Heart right ventricle (tissue), 16 donors: ENCODE data around the gene DUSP2. TPM values are rescaled to one million over a fixed set of nuclear protein-coding genes. Genes with fewer than 3 reads are reported as not detected.

Experiments used
- ATAC-seq, 8 donors: fragments of 200-7000 bp; cut with Tn5 transposase; one replicate each; pipeline ENCODE4 v1.9.1; 2020; ENCODE audit warnings: mild to moderate bottlenecking in 8 of 8, moderate library complexity in 8 of 8, moderate number of reproducible peaks in 1 of 8
- DNase-seq, 2 donors: peaks; one replicate each; pipeline ENCODE4 v3.0.0-alpha.2; 2020
- H3K27ac ChIP-seq, 10 donors: fragments of 200-600 bp; sonication (generic) in 2 of 10; one replicate each; pipeline versions ENCODE4 v1.5.0 to v1.8.0; 2020 to 2022; ENCODE audit warnings: mild to moderate bottlenecking in 3 of 10
- H3K27me3 ChIP-seq, 7 donors: fragments of 200-600 bp; one replicate each; pipeline ENCODE4 v1.8.0; 2021 to 2022; ENCODE audit warnings: mild to moderate bottlenecking in 2 of 7
- H3K36me3 ChIP-seq, 9 donors: fragments of 200-600 bp; sonication (generic) in 1 of 9; one replicate each; pipeline versions ENCODE4 v1.5.0 to v1.8.0; 2020 to 2022; ENCODE audit warnings: mild to moderate bottlenecking in 2 of 9
- H3K4me1 ChIP-seq, 9 donors: fragments of 200-600 bp; sonication (generic) in 1 of 9; one replicate each; pipeline versions ENCODE4 v1.5.0 to v1.8.0; 2020 to 2022; ENCODE audit warnings: mild to moderate bottlenecking in 4 of 9
- H3K4me3 ChIP-seq, 10 donors: fragments of 200-600 bp; sonication (generic) in 2 of 10; one replicate each; pipeline versions ENCODE4 v1.5.0 to v1.8.0; 2020 to 2022; ENCODE audit warnings: mild to moderate bottlenecking in 7 of 10, moderate library complexity in 2 of 10
- H3K9me3 ChIP-seq, 11 donors: fragments of 200-600 bp in 10 of 11; sonication (generic) in 2 of 11; one replicate each; pipeline versions ENCODE4 v1.5.0 to v1.8.0; 2013 to 2022; ENCODE audit warnings: mild to moderate bottlenecking in 2 of 11, control low read depth in 1 of 11, moderate library complexity in 1 of 11
- WGBS, 2 donors: extraction: QIAGEN DNeasy Blood & Tissue Kit; methylation state at CpG; one replicate each; pipeline ENCODE4 v1.1.7; 2013; ENCODE audit warnings: inconsistent platforms in 1 of 2; 5-methylcytosine and 5-hydroxymethylcytosine counted together
- intact Hi-C, 10 donors: fragments of 100-400 bp; cut with DNase I; formaldehyde crosslinking; loops; one replicate each; pipeline versions ENCODE4 v1.11.1 to v1.14.2; 2022
- polyA plus RNA-seq, 2 donors: library from polyadenylated mRNA; stranded (reverse); fragments of 200-250 nt; gene quantifications; one replicate each; pipeline ENCODE4 v1.2.3, GENCODE V29; 2013
- total RNA-seq, 10 donors: library from RNA; stranded (reverse); fragmentation: NEBNext Ultra II Directional in 3 of 10; extraction: Animal tissue kit (Norgen Biotek cat#: 25700) in 3 of 10; gene quantifications; one replicate each; pipeline versions ENCODE4 v1.2.1 to v1.2.4, GENCODE V29; 2021 to 2023
- TF ChIP-seq, protein P1 (sequence below), 9 donors: fragments of 200-600 bp; sonication (generic) in 2 of 9; IDR thresholded peaks; one replicate each; pipeline versions ENCODE4 v1.5.0 to v1.8.0; 2021 to 2022; ENCODE audit warnings: antibody characterized with exemption in 9 of 9, mild to moderate bottlenecking in 5 of 9, moderate library complexity in 1 of 9
- donor health status: Arrhythmogenic right ventricular cardiomyopathy.
- donor health status: ischemic (EF 13 %, LVEDD 7.1; RV severe dilation, severe dysfunction).
- donor health status: healthy with polysubstance abuse.
- donor health status: DM: no; HTN: yes; CAD: no.
- donor health status: DM: no; HTN: no; CAD: no.
- donor health status: ischemic (EF 25% LVEDD 6.9; RV normal size, moderate dysfunction).
- donor health status: ischemic (EF 25% LVEDD 5.7; RV mildly dilated, moderate dysfunction).
- donor health status: healthy.
- donor health status: DM: yes; HTN: yes; CAD: no.
- donor health status: Ischemic cardiomyopathy.
- donor health status: ischemic (EF 35%, LVEDD 5.7; RV mildly dilated, moderate dysfunction).
- donor health status: nonischemic (EF 11% LVEDD 7.7; RV severe dilation, severe dysfunction).
- donor health status: DM: yes; HTN: yes; CAD: no.
- donor health status: PGD.
- donor health status: ischemic (EF 29% LVEDD 5.4; RV normal size, mild dysfunction).
- donor health status: nonischemic (EF 23%, LVEDD 6.1; RV moderate dilation, normal function).

DUSP2 gene
- total and polyA plus RNA-seq, 12 donors: 0.61 to 29.1 (median 2.7) TPM

DNA sequence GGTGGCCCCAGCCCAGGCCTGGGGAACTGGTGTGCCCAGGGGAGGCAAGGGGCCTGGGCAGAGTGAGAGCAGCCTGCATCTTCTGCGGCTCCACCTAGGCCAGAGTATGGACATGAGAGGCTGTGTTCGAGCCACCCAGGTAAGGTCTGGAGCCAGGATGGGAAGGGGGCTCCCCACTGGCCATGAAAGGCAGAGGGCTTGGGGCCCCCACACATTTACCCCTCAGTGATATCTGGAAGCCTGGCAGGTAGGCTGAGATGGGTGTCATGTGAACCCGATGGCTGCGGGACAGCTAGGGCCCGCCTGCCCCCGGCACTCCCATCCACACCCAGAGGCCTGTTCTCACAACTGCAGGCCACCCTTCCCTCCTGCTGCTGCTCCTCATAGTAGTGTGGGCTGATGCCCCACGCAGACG lies 42.0 kb downstream of the DUSP2 start:
- ATAC-seq (no peak), DNase-seq (no peak)
- no peaks in the 10 kb centered on the region for H3K27me3 ChIP-seq
- H3K4me1 ChIP-seq: peaks cover 17 to 72% (median 43%) of the 10 kb centered on the region in 9 donors
- H3K27ac ChIP-seq: peak overlapping the region in 7 of 10 donors; percentile 10 to 64 (median 37)
- H3K4me3 ChIP-seq: no peak overlapping the region
- intact Hi-C loops: no loop called here
- TF ChIP-seq, protein P1, sequence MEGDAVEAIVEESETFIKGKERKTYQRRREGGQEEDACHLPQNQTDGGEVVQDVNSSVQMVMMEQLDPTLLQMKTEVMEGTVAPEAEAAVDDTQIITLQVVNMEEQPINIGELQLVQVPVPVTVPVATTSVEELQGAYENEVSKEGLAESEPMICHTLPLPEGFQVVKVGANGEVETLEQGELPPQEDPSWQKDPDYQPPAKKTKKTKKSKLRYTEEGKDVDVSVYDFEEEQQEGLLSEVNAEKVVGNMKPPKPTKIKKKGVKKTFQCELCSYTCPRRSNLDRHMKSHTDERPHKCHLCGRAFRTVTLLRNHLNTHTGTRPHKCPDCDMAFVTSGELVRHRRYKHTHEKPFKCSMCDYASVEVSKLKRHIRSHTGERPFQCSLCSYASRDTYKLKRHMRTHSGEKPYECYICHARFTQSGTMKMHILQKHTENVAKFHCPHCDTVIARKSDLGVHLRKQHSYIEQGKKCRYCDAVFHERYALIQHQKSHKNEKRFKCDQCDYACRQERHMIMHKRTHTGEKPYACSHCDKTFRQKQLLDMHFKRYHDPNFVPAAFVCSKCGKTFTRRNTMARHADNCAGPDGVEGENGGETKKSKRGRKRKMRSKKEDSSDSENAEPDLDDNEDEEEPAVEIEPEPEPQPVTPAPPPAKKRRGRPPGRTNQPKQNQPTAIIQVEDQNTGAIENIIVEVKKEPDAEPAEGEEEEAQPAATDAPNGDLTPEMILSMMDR (IDR thresholded peaks at IDR 0.05): no peak
- H3K9me3 ChIP-seq: peaks cover 0 to 15% (median 8%) of the 10 kb centered on the region in 11 donors
- H3K36me3 ChIP-seq: no peaks in the 10 kb centered on the region
- 85 to 88% methylated on average over 8 of the region's 8 CpGs for WGBS, 2 donors

DNA sequence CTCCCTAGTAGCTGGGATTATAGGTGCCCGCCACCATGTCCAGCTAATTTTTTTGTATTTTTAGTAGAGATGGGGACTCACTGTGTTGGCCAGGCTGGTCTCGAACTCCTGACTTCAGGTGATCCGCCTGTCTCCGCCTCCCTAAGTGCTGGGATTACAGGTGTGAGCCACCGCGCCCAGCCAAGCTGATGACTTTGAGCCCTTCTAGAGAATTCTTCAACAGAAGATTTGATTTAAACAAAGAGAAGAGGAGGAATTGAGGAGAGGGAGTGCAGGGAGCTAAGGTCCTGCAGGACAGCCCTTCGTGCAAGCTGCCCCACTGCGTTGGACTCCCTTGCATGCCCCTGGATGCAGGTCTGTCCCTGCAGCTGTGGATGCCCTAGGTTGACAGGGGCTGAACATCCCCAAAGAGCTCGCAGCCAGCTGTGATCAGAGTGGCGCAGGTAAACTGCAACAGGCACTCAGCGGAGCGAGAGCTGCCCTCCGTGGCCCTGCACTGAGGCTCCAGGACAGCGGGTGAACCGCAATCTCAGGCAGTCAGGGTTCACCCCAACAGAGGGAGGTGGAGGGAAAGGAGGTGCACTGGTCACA lies 42.5 kb downstream of the DUSP2 start:
- Histone ChIP-seq H3K27ac (peak overlapping the region in 4 of 10 donors; percentile 31 to 64 (median 48)), H3K27me3 (no peaks in the 10 kb centered on the region), H3K36me3 (no peaks in the 10 kb centered on the region), H3K9me3 (peaks cover 0 to 15% (median 8%) of the 10 kb centered on the region in 11 donors), H3K4me1 (peaks cover 15 to 70% (median 42%) of the 10 kb centered on the region in 9 donors), H3K4me3 (no peak overlapping the region)
- ATAC-seq (no peak), DNase-seq (no peak)
- intact Hi-C loops: no loop called here
- TF ChIP-seq, protein P1 (IDR thresholded peaks at IDR 0.05): no peak
- WGBS, 2 donors: 97 to 98% methylated on average over 15 of the region's 15 CpGs

DNA sequence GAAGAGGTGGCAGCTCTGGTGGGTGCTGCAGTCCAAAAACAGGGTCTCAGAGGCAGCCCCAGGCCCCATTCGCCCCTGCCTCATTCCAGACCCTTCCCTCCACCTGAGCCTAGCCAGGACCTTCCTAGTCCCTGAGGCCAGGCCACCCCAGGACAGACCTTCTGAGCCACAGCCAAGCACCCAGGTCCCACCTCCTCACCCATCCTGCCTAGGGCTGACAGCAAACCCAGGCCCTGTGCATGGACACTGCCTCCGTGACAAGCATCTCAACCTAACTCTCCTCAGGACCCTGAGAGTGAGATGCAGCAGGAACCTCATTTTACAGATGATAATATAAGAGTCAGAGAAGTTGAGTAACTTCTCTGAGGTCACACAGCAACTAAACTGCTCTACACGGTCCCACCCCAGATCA lies 44.3 kb downstream of the DUSP2 start:
- DNase-seq: no peak
- Histone ChIP-seq H3K27ac (peak overlapping the region in 1 of 10 donors; percentile 7), H3K4me1 (peaks cover 15 to 62% (median 40%) of the 10 kb centered on the region in 9 donors), H3K9me3 (peaks cover 0 to 13% (median 8%) of the 10 kb centered on the region in 11 donors), H3K36me3 (no peaks in the 10 kb centered on the region), H3K4me3 (no peak overlapping the region), H3K27me3 (no peaks in the 10 kb centered on the region)
- no peak for ATAC-seq
- intact Hi-C loops: no loop called here
- WGBS, 2 donors: 91 to 93% methylated on average over 3 of the region's 3 CpGs
- TF ChIP-seq, protein P1 (IDR thresholded peaks at IDR 0.05): no peak

DNA sequence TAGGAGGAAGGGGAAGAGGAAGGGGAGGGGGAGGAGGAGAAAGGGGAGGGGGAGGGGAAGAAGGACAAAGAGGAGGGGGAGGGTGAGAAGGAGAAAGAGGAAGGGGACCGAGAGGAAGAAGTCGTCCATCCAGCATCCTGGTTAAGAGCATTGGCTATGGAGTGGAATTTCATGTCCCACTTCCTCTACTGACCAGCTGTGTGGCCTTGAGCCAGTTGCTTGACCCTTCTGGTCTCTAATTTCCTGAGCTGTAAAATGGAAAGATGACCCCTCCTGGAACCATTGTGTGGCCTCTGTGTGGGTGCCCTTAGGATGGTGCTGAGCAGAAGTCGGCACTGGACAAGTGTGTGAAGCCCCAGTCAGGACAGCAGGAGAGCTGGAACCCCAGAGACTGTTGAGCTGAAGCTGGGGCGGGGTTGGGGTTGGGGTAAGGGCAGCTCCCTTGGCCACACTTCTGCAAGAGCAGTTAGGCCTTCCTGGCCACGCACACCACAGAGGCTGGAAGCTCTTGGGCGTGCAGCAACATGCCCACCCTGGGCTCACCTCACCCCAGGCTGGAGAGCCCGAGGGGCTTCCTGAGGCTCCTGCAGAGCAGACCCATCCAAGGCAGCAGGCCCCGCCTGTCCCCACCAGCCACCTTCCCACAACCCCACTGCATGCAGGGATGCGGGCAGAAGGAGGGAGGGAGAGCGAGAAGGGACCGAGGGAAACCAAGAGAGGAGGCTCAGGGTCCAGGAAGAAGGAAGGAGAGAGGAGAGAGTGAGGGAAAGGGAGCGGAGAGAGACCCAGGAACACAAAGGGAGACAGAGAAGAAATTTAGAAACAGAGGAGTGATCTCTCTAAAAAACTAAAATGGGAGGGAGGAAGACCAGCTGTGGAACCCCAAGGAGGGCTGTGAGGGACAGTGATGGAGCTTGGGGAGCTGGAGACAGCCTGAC lies 45.1 kb downstream of the DUSP2 start:
- H3K27me3 ChIP-seq: no peaks in the 10 kb centered on the region
- 71 to 75% methylated on average over 12 of the region's 12 CpGs for WGBS, 2 donors
- DNase-seq: peak in 1 of 2 donors; percentile 3
- ATAC-seq: no peak
- peaks cover 15 to 64% (median 40%) of the 10 kb centered on the region in 9 donors for H3K4me1 ChIP-seq
- TF ChIP-seq, protein P1 (IDR thresholded peaks at IDR 0.05): no peak
- H3K9me3 ChIP-seq: peaks cover 0 to 5% (median 2%) of the 10 kb centered on the region in 11 donors
- no peak overlapping the region for H3K4me3 ChIP-seq
- intact Hi-C loops: no loop called here
- H3K36me3 ChIP-seq: no peaks in the 10 kb centered on the region
- H3K27ac ChIP-seq: peak overlapping the region in 2 of 10 donors; percentile 7 to 60
